KOPT-K1 (cell line): Measurements from ENCODE around the gene PDX1.

Experiments used
- H3K27ac ChIP-seq: fragments of 200-600 bp; sonication (generic); 2 replicates; pipeline ENCODE4 v1.5.1; 2016; ENCODE audit warnings: antibody characterized with exemption, mild to moderate bottlenecking, low read depth, low read length; ENCODE audit not compliant: poor library complexity, severe bottlenecking
- H3K36me3 ChIP-seq: fragments of 200-600 bp; sonication (generic); 2 replicates; pipeline ENCODE4 v1.5.1; 2017; ENCODE audit warnings: antibody characterized with exemption, mild to moderate bottlenecking, low read length, moderate library complexity; ENCODE audit not compliant: insufficient read depth
- H3K9me3 ChIP-seq: fragments of 200-600 bp; sonication (generic); 2 replicates; pipeline ENCODE4 v1.5.1; 2017; ENCODE audit warnings: antibody characterized with exemption, low read length, mild to moderate bottlenecking; ENCODE audit not compliant: insufficient read depth, poor library complexity, severe bottlenecking

The PDX1 gene

GRCh38 chr13:27969866-27970229 lies 50.0 kb downstream of the PDX1 start:
- no peaks in the 10 kb centered on the region for H3K9me3 ChIP-seq
- no peak overlapping the region for H3K27ac ChIP-seq
- H3K36me3 ChIP-seq: no peaks in the 10 kb centered on the region

- no peak overlapping the region for H3K27ac ChIP-seq
These were observed 50.8 kb downstream of the PDX1 start for GRCh38 chr13:27970382-27971235.

GRCh38 chr13:27971236-27971645 lies 51.4 kb downstream of the PDX1 start:
- H3K36me3 ChIP-seq: no peaks in the 10 kb centered on the region
- H3K27ac ChIP-seq: no peak overlapping the region
- no peaks in the 10 kb centered on the region for H3K9me3 ChIP-seq

More at GRCh38 chr13:27970382-27971235, 50.8 kb downstream of the PDX1 start:
- Histone ChIP-seq H3K36me3 (no peaks in the 10 kb centered on the region), H3K9me3 (no peaks in the 10 kb centered on the region)

- no peaks in the 10 kb centered on the region for H3K36me3 ChIP-seq
- no peaks in the 10 kb centered on the region for H3K9me3 ChIP-seq
- no peak overlapping the region for H3K27ac ChIP-seq
These were observed 52.1 kb downstream of the PDX1 start for GRCh38 chr13:27971776-27972477.

GRCh38 chr13:27972478-27972820 lies 52.6 kb downstream of the PDX1 start:
- no peak overlapping the region for H3K27ac ChIP-seq
- no peaks in the 10 kb centered on the region for H3K36me3 ChIP-seq
- H3K9me3 ChIP-seq: no peaks in the 10 kb centered on the region

GRCh38 chr13:27973291-27973690 lies 53.5 kb downstream of the PDX1 start:
- H3K27ac ChIP-seq: no peak overlapping the region
- no peaks in the 10 kb centered on the region for H3K36me3 ChIP-seq
- H3K9me3 ChIP-seq: no peaks in the 10 kb centered on the region

- Histone ChIP-seq H3K27ac (no peak overlapping the region), H3K36me3 (no peaks in the 10 kb centered on the region), H3K9me3 (no peaks in the 10 kb centered on the region)
These were observed 54.3 kb downstream of the PDX1 start for GRCh38 chr13:27973961-27974662.
